ENCODE measurements around the gene PPP6R2.

The PPP6R2 gene

GRCh38 chr22:50435291-50436014 lies 92.3 kb downstream of the PPP6R2 start:
- no peak for DNase-seq

DNA sequence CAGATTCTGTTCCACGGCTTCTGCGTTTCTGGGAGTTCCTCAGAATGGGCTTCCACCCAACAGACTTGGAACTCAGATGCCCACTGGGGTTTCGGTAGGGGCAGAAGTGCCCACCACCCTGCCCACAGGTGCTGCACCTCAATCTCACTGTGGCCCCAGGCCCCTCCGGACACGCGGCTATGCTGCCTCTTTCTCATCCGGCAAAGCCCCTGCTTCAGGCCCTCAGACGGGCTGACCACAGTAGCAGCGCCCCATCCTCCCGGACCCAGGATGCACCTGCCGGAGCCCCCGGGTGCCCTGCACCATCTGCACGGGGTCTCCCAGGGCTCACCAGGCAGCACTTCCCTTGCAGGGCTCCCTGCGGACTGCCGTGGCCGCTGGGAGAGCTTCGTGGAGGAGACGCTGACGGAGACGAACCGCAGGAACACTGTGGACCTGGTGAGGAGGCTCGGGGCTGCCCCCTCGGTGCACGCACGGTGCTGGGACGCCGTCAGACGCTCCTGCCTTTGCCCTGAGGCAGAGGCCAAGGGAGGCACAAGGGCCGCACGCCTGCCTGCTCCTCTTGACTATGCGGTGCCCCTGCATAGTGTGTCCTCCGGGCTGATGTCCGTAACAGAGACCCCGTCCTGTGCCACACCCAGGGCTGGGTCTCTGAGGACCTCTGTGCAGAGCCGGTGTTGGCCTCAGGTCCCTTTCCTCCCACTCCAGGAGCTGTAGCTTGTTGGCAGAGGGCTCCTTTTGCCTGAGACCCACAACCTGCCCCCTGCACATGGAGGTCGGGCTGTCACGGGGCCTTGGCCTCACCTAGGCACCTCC lies 93.1 kb downstream of the PPP6R2 start:
- no peak for DNase-seq

- DNase-seq = no peak
These were observed 93.8 kb downstream of the PPP6R2 start for GRCh38 chr22:50436841-50437341.

GRCh38 chr22:50437511-50438304 lies 94.6 kb downstream of the PPP6R2 start:
- no peak for DNase-seq

- DNase-seq = no peak
These were observed 95.5 kb downstream of the PPP6R2 start for GRCh38 chr22:50438305-50439275.

DNA sequence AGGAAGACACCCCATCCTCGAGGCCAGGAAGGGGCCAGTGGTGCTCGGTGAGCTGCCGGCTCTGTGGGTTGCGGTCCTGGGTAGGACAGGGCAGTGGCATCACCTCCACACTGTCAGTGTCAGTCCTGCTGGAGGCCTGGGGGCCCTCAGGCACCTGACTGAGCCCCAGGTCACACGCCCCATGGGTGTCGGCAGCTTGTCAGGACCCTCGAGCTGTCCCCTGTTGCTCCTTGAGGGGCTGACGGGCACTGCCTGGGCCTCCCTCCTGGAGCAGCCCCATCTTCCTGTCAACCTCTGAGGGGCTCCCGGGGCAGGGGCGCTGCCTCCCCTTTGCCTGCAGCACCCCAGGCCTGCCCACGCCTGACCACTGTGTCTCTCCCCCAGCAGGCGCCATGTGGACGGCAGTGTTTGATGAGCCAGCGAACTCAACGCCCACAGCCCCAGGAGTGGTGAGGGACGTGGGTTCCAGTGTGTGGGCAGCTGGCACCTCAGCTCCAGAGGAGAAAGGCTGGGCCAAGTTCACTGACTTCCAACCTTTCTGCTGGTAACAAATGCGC lies 96.3 kb downstream of the PPP6R2 start:
- DNase-seq = no peak

GRCh38 chr22:50439871-50440331 lies 96.8 kb downstream of the PPP6R2 start:
- DNase-seq = no peak

- DNase-seq = no peak
These were observed 97.6 kb downstream of the PPP6R2 start for GRCh38 chr22:50440544-50441249.

DNA sequence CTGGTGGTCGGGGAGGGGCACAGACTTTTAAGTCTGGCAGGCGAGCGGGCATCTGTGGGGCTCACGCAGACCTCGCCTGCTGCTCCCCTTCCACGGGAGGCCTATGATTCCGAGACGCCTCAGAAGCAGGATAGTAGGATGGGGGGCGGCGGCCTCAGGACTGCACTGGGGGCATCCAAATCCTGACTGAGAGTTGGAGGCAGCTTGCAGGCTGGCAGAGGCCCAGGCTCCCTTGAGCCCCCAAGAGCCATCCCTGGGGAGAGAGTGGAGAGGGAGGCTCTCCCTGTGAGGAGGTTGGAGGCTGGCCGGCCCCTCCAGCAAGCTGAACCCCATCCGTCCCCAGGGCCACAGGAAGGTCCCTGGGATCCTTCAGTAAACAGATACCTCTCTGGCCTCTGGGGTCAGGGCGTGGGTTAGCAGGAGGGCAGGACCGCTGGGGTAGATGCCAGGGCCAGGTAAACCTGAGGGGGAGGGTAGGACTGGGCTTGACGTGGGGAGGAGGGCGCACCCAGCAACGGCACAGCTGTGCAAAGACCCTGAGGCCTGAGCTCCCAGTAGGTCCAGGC lies 98.4 kb downstream of the PPP6R2 start:
- DNase-seq = no peak

GRCh38 chr22:50443197-50443596 lies 100.1 kb downstream of the PPP6R2 start:
- no peak for DNase-seq

GRCh38 chr22:50443801-50444625 lies 100.9 kb downstream of the PPP6R2 start:
- DNase-seq = no peak

- DNase-seq = peak; percentile 71
These were observed 101.5 kb downstream of the PPP6R2 start for GRCh38 chr22:50444663-50445062.

DNA sequence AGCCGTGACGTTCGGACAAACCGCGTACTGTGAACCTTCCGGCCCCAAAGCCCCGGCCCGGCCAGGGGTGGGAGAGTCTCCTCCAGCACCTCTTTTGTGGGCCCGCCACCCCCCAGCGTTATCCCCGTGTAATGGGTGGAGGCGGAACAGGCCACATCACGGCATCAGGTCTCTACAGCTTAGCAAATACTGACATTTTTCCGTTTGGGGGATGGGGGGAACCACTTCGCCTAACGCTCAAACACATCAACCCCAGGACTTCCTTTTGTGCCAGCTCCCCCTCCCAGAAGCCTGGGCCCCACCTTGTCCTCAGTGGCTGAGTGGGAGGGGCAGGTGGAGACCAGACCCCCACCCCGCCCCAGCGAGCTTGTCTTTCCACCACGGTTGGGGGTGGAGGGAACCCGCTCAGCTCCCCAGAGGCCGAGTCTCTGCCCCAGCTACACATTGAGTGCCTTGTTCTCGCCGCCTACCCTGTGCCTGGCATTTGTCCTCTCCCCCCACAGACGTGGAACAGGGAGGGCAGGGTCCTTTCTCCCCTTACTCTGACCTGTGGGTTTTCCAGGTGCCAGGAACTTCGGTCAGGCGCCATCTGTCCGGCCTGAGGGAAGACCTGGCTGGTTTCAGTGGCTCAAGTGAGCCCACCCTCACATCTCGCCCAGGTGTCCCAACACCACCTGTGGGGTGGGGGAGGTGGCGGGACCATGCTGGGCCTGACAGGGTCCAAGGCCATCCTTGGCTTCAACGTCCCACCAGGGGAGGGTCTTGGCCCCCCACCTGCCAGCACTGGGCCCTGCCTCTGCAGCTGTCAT lies 102.1 kb downstream of the PPP6R2 start:
- DNase-seq = no peak

GRCh38 chr22:50445880-50446707 lies 103.0 kb downstream of the PPP6R2 start:
- DNase-seq = no peak

GRCh38 chr22:50446708-50447575 lies 103.8 kb downstream of the PPP6R2 start:
- DNase-seq = no peak

All from EL (cell line).